NT2/D1 (cell line): ENCODE results near the gene OSBPL9.

ENCODE experiments used
- SUZ12 ChIP-seq: IDR thresholded peaks from 2 replicates; pipeline ENCODE4 v1.6.1; 2011; ENCODE audit not compliant: insufficient read length, insufficient read depth; ENCODE audit errors: extremely low read depth
- YY1 ChIP-seq: IDR thresholded peaks from 2 replicates; pipeline ENCODE4 v1.6.1; 2011; ENCODE audit not compliant: insufficient read length, insufficient read depth
- ZNF274 ChIP-seq: IDR thresholded peaks from 2 replicates; pipeline ENCODE4 v1.6.1; 2011; ENCODE audit warnings: mild to moderate bottlenecking, low read depth, low read length

- TF ChIP-seq ZNF274: no peak
- no peak for TF ChIP-seq YY1
- no peak for TF ChIP-seq SUZ12
Measured at GRCh38 chr1:51740652-51741051, 123.8 kb downstream of the OSBPL9 start.
